Esophagus squamous epithelium (tissue), 4 donors: ENCODE results near the gene GIPR.

Source experiments
- POLR2A ChIP-seq, 4 donors: fragments of 450-650 bp; IDR thresholded peaks; one replicate each; pipeline ENCODE4 v1.6.1; 2017; ENCODE audit warnings: antibody characterized with exemption in 4 of 4, mild to moderate bottlenecking in 4 of 4, moderate library complexity in 3 of 4
- TF ChIP-seq, protein P1 (sequence below), 6 experiments: fragments of 450-650 bp in 4 of 6; fragments of 200-600 bp in 2 of 6; sonication (generic) in 2 of 6; IDR thresholded peaks; one replicate each; pipeline ENCODE4 v1.5.1; 2016 to 2019; ENCODE audit warnings: antibody characterized with exemption in 6 of 6, mild to moderate bottlenecking in 4 of 6, moderate library complexity in 4 of 6

DNA sequence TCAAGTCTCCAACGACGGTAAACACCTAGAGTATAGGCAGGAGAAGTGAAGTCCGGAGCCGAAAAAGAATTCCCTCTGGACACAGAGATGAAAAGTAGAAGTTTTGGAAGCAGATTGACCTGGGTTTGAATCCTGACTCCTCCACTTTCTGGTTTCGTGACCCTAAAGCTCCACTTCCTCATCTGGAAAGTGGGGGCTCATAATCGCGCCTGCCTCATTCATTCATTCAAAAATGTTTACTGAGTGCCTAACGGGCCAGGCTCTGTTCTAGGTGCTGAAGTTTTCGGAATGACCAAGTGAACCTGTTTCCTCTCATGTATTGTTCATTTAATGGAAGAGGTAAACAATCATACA, 21.7 kb upstream of the GIPR start:
- TF ChIP-seq, protein P1, sequence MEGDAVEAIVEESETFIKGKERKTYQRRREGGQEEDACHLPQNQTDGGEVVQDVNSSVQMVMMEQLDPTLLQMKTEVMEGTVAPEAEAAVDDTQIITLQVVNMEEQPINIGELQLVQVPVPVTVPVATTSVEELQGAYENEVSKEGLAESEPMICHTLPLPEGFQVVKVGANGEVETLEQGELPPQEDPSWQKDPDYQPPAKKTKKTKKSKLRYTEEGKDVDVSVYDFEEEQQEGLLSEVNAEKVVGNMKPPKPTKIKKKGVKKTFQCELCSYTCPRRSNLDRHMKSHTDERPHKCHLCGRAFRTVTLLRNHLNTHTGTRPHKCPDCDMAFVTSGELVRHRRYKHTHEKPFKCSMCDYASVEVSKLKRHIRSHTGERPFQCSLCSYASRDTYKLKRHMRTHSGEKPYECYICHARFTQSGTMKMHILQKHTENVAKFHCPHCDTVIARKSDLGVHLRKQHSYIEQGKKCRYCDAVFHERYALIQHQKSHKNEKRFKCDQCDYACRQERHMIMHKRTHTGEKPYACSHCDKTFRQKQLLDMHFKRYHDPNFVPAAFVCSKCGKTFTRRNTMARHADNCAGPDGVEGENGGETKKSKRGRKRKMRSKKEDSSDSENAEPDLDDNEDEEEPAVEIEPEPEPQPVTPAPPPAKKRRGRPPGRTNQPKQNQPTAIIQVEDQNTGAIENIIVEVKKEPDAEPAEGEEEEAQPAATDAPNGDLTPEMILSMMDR (IDR thresholded peaks at IDR 0.05): no peak
- no peak for TF ChIP-seq POLR2A (IDR thresholded peaks at IDR 0.05)
